ENCODE data around the gene ZFP36L2.

Gene ZFP36L2

GRCh38 chr2:43230351-43230885 is 4.0 kb upstream of the ZFP36L2 start:
- TF ChIP-seq REST (IDR thresholded peaks at IDR 0.05; ENCODE audit: insufficient read depth in 1 of 2, low read depth in 2 of 2, low read length in 2 of 2) (no peak), TAF1 (IDR thresholded peaks at IDR 0.05; ENCODE audit: borderline replicate concordance, insufficient read depth, low read length) (no peak), FOXP2 (optimal IDR thresholded peaks at IDR 0.05; ENCODE audit: borderline replicate concordance, extremely low read depth, extremely low read length, insufficient read depth) (no peak), POLR2AphosphoS5 (IDR thresholded peaks at IDR 0.05; ENCODE audit: low read depth, low read length) (no peak), SIN3A (IDR thresholded peaks at IDR 0.05; ENCODE audit: borderline replicate concordance, insufficient read depth, low read length) (no peak)

GRCh38 chr2:43228756-43229659 is 2.6 kb upstream of the ZFP36L2 start:
- TF ChIP-seq TAF1 (IDR thresholded peaks at IDR 0.05; ENCODE audit: borderline replicate concordance, insufficient read depth, low read length) (no peak), REST (IDR thresholded peaks at IDR 0.05; ENCODE audit: insufficient read depth in 1 of 2, low read depth in 2 of 2, low read length in 2 of 2) (no peak)

- TF ChIP-seq TAF1 (IDR thresholded peaks at IDR 0.05; ENCODE audit: borderline replicate concordance, insufficient read depth, low read length) (no peak), POLR2AphosphoS5 (IDR thresholded peaks at IDR 0.05; ENCODE audit: low read depth, low read length) (no peak), SIN3A (IDR thresholded peaks at IDR 0.05; ENCODE audit: borderline replicate concordance, insufficient read depth, low read length) (no peak), FOXP2 (optimal IDR thresholded peaks at IDR 0.05; ENCODE audit: borderline replicate concordance, extremely low read depth, extremely low read length, insufficient read depth) (no peak), REST (IDR thresholded peaks at IDR 0.05; ENCODE audit: insufficient read depth in 1 of 2, low read depth in 2 of 2, low read length in 2 of 2) (no peak)
These were observed 1.9 kb upstream of the ZFP36L2 start for GRCh38 chr2:43228321-43228751.

- TF ChIP-seq SIN3A (IDR thresholded peaks at IDR 0.05; ENCODE audit: borderline replicate concordance, insufficient read depth, low read length) (no peak), REST (IDR thresholded peaks at IDR 0.05; ENCODE audit: insufficient read depth in 1 of 2, low read depth in 2 of 2, low read length in 2 of 2) (no peak), POLR2AphosphoS5 (IDR thresholded peaks at IDR 0.05; ENCODE audit: low read depth, low read length) (no peak), TAF1 (IDR thresholded peaks at IDR 0.05; ENCODE audit: borderline replicate concordance, insufficient read depth, low read length) (no peak), FOXP2 (optimal IDR thresholded peaks at IDR 0.05; ENCODE audit: borderline replicate concordance, extremely low read depth, extremely low read length, insufficient read depth) (no peak)
These were observed 1.4 kb upstream of the ZFP36L2 start for GRCh38 chr2:43227830-43228281.

Measured in PFSK-1 (cell line).